WTC11 (cell line): ENCODE results near the gene PRRT4. TPM values are rescaled to one million over a fixed set of nuclear protein-coding genes. Genes with fewer than 3 reads are reported as not detected.

Experiments
- ATAC-seq: fragments of 200-7000 bp; cut with Tn5 transposase; 2 replicates; pipeline ENCODE4 v1.10.0; 2021; ENCODE audit warnings: mild to moderate bottlenecking, moderate library complexity
- CTCF ChIA-PET: fragments of 300-600 bp; sonication (Branson Sonifier 250); formaldehyde crosslinking; loops from one replicate; lab custom pipeline; 2021; ENCODE audit warnings: antibody characterized with exemption; lab: Charles Lee
- POLR2A ChIA-PET: fragments of 350-600 bp; sonication (Branson Sonifier 250); formaldehyde crosslinking; loops from one replicate; lab custom pipeline; 2021; ENCODE audit warnings: antibody characterized with exemption; lab: Charles Lee
- DNase-seq: peaks from one replicate; pipeline ENCODE4 v3.0.0; 2021; ENCODE audit warnings: low spot score
- H3K27ac Mint-ChIP-seq: 2 replicates; pipeline ENCODE4 v1.8.0; 2021; ENCODE audit warnings: mixed read lengths
- H3K27me3 Mint-ChIP-seq: 2 replicates; pipeline ENCODE4 v1.8.0; 2021; ENCODE audit warnings: low read depth, mild to moderate bottlenecking, moderate library complexity, mixed read lengths
- H3K36me3 Mint-ChIP-seq: 2 replicates; pipeline ENCODE4 v1.8.0; 2021; ENCODE audit warnings: mixed read lengths
- H3K4me1 Mint-ChIP-seq: 2 replicates; pipeline ENCODE4 v1.8.0; 2022; ENCODE audit warnings: mixed read lengths
- H3K4me3 Mint-ChIP-seq: 2 replicates; pipeline ENCODE4 v1.8.0; 2021; ENCODE audit warnings: mild to moderate bottlenecking, moderate library complexity, mixed read lengths
- H3K9me3 Mint-ChIP-seq: 2 replicates; pipeline ENCODE4 v1.8.0; 2021; ENCODE audit warnings: mixed read lengths
- AFF4 ChIP-seq: sonication (generic); formaldehyde crosslinking; IDR thresholded peaks from 2 replicates; pipeline ENCODE4 v1.8.1; 2023; ENCODE audit warnings: mild to moderate bottlenecking, missing genetic modification reagents, borderline replicate concordance
- ARID4B ChIP-seq: sonication (generic); formaldehyde crosslinking; IDR thresholded peaks from 2 replicates; pipeline ENCODE4 v1.8.0; 2023; ENCODE audit warnings: missing genetic modification reagents, mild to moderate bottlenecking, borderline replicate concordance
- FOXP1 ChIP-seq: sonication (generic); formaldehyde crosslinking; IDR thresholded peaks from 2 replicates; pipeline ENCODE4 v1.8.0; 2022; ENCODE audit warnings: missing genetic modification reagents, mild to moderate bottlenecking, moderate library complexity, borderline replicate concordance
- HMGA2 ChIP-seq: fragments of 250-450 bp; sonication (Bioruptor Pico); IDR thresholded peaks from 2 replicates; pipeline ENCODE4 v1.4.0; 2021; ENCODE audit warnings: mild to moderate bottlenecking, moderate library complexity
- HMGXB4 ChIP-seq: sonication (generic); formaldehyde crosslinking; IDR thresholded peaks from 2 replicates; pipeline ENCODE4 v1.8.1; 2023; ENCODE audit warnings: mild to moderate bottlenecking, moderate library complexity, missing genetic modification reagents
- IRF2 ChIP-seq: sonication (generic); formaldehyde crosslinking; IDR thresholded peaks from 2 replicates; pipeline ENCODE4 v1.8.0; 2022; ENCODE audit warnings: low read depth, missing genetic modification reagents, borderline replicate concordance
- KAT7 ChIP-seq: sonication (generic); formaldehyde crosslinking; IDR thresholded peaks from 2 replicates; pipeline ENCODE4 v1.8.1; 2023; ENCODE audit warnings: missing genetic modification reagents, mild to moderate bottlenecking, borderline replicate concordance
- MXD4 ChIP-seq: fragments of 250-450 bp; sonication (Bioruptor Pico); IDR thresholded peaks from 2 replicates; pipeline ENCODE4 v1.8.0; 2021; ENCODE audit warnings: mild to moderate bottlenecking, moderate library complexity, borderline replicate concordance
- NR1H2 ChIP-seq: sonication (generic); formaldehyde crosslinking; IDR thresholded peaks from 2 replicates; pipeline ENCODE4 v1.9.0; 2021; ENCODE audit warnings: mild to moderate bottlenecking, moderate library complexity, missing genetic modification reagents
- SP1 ChIP-seq: sonication (generic); formaldehyde crosslinking; conservative IDR thresholded peaks from 2 replicates; pipeline ENCODE4 v1.8.1; 2022; ENCODE audit warnings: missing genetic modification reagents
- TEAD4 ChIP-seq: sonication (generic); formaldehyde crosslinking; IDR thresholded peaks from 2 replicates; pipeline ENCODE4 v1.8.0; 2022; ENCODE audit warnings: mild to moderate bottlenecking, missing genetic modification reagents
- ZBTB21 ChIP-seq: sonication (generic); formaldehyde crosslinking; IDR thresholded peaks from 2 replicates; pipeline ENCODE4 v1.8.1; 2023; ENCODE audit warnings: mild to moderate bottlenecking, missing genetic modification reagents, borderline replicate concordance
- ZNF263 ChIP-seq: sonication (generic); formaldehyde crosslinking; IDR thresholded peaks from 2 replicates; pipeline ENCODE4 v1.8.1; 2022; ENCODE audit warnings: low read depth, mild to moderate bottlenecking, moderate library complexity, missing genetic modification reagents
- ZNF671 ChIP-seq: fragments of 250-450 bp; sonication (Bioruptor Pico); IDR thresholded peaks from 2 replicates; pipeline ENCODE4 v1.8.0; 2021; ENCODE audit warnings: mild to moderate bottlenecking
- total RNA-seq: library from RNA; stranded (reverse); gene quantifications from 3 replicates; pipeline ENCODE4 v1.2.3, GENCODE V29; 2021

Gene PRRT4
- total RNA-seq, 1 experiment from 2014 or later, result 1.2 TPM

GRCh38 chr7:128363261-128363721 is 1.8 kb upstream of the PRRT4 start:
- ATAC-seq, result no peak
- no peak for DNase-seq
- Mint-ChIP-seq H3K4me3 (no peak overlapping the region), H3K27me3 (peaks cover 96% of the 10 kb centered on the region), H3K27ac (no peak overlapping the region), H3K4me1 (peaks cover 19% of the 10 kb centered on the region), H3K36me3 (no peaks in the 10 kb centered on the region), H3K9me3 (no peaks in the 10 kb centered on the region)
- CTCF ChIA-PET, result interaction anchor here (2.0 to 9.2 kb wide), 2 partner anchors 16 to 18 kb away, joined by 8 to 107 read pairs; no protein-coding TSS in a partner anchor
- no peak for TF ChIP-seq SP1
- TF ChIP-seq ZNF263 (CRISPR knock-in tag), result no peak
- no peak for TF ChIP-seq KAT7
- TF ChIP-seq MXD4, result no peak
- no peak for TF ChIP-seq TEAD4 (CRISPR knock-in tag)
- no peak for TF ChIP-seq IRF2 (CRISPR knock-in tag)
- POLR2A ChIA-PET, result no interaction called here

- Mint-ChIP-seq H3K9me3 (no peaks in the 10 kb centered on the region), H3K27me3 (peaks cover 97% of the 10 kb centered on the region), H3K27ac (no peak overlapping the region), H3K4me3 (no peak overlapping the region), H3K4me1 (peaks cover 19% of the 10 kb centered on the region), H3K36me3 (no peaks in the 10 kb centered on the region)
- no peak for DNase-seq
- ChIA-PET CTCF (interaction anchor here (1.0 to 9.2 kb wide), 4 partner anchors 10 to 25 kb away, joined by 4 to 107 read pairs (median 6); no protein-coding TSS in a partner anchor), POLR2A (no interaction called here)
- ATAC-seq, result no peak
- TF ChIP-seq ZBTB21 (CRISPR knock-in tag) (no peak), NR1H2 (CRISPR knock-in tag) (no peak), ZNF671 (CRISPR knock-in tag) (no peak), ARID4B (CRISPR knock-in tag) (no peak), AFF4 (CRISPR knock-in tag) (no peak), HMGA2 (no peak), FOXP1 (no peak), HMGXB4 (CRISPR knock-in tag) (no peak)
These were observed 1.2 kb upstream of the PRRT4 start for GRCh38 chr7:128362670-128363069.
